GM21576 (cell line): Measurements from ENCODE around the gene EIF4ENIF1.
"Not testable (repeated sequence)": the region's sequence is repeated elsewhere in the genome, so short reads cannot be mapped to it uniquely, and the experiment has no call there.

ENCODE experiments used
- ATAC-seq: cut with Tn5 transposase; IDR thresholded peaks from one replicate; pipeline ENCODE4 v1.9.1; 2021; ENCODE audit warnings: mild to moderate bottlenecking, moderate library complexity; ENCODE audit not compliant: unreplicated experiment

The EIF4ENIF1 gene, protein sequence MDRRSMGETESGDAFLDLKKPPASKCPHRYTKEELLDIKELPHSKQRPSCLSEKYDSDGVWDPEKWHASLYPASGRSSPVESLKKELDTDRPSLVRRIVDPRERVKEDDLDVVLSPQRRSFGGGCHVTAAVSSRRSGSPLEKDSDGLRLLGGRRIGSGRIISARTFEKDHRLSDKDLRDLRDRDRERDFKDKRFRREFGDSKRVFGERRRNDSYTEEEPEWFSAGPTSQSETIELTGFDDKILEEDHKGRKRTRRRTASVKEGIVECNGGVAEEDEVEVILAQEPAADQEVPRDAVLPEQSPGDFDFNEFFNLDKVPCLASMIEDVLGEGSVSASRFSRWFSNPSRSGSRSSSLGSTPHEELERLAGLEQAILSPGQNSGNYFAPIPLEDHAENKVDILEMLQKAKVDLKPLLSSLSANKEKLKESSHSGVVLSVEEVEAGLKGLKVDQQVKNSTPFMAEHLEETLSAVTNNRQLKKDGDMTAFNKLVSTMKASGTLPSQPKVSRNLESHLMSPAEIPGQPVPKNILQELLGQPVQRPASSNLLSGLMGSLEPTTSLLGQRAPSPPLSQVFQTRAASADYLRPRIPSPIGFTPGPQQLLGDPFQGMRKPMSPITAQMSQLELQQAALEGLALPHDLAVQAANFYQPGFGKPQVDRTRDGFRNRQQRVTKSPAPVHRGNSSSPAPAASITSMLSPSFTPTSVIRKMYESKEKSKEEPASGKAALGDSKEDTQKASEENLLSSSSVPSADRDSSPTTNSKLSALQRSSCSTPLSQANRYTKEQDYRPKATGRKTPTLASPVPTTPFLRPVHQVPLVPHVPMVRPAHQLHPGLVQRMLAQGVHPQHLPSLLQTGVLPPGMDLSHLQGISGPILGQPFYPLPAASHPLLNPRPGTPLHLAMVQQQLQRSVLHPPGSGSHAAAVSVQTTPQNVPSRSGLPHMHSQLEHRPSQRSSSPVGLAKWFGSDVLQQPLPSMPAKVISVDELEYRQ

DNA sequence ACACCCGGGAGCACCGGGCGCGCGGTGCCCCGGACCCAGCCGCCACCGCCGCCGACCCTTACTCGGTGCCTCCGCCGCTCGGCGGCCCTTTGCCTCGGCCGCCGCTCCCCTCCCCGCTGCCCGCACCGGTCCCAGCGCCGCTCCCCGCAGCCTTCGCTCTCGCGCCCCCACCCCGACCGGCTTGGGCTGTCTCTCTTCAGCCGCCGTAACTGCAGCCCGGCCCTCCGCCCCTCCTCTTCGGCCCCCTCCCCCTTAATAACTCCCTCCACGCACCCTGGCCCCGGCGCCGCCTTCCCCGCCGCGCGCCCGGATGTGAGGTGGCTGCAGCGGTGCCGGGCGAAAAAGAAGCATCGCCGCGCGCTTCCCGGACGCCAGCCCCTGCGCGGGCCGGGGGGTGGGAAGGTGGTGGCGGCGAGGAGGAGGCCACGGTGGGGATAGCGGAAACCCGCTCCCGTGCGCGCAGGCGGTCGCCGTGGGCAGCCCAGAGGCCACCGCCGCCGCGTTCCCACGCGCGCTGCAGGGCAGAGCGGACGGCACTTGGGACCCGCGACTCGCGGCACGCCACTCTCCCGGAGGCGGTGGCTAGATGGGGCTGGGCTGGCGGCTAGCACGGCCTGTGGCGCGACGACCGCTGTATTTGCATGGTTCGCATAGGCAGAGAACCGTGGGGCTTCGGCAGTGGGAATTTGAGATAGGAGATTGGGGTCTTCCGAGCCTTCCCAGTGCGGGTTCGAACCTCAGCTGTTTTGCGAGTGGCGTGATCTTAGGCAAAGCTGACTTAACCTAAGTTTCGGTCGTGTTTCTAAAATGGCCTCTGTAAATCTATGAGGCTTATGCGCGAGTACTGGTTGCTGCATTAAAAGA lies at the start of gene EIF4ENIF1:
Gene EIF4ENIF1, minus strand, starts transcription at position 211 of the 864 bp plus-strand sequence. CDS start 1,124 bp downstream, outside the sequence.
- ATAC-seq, result peak; percentile 33

DNA sequence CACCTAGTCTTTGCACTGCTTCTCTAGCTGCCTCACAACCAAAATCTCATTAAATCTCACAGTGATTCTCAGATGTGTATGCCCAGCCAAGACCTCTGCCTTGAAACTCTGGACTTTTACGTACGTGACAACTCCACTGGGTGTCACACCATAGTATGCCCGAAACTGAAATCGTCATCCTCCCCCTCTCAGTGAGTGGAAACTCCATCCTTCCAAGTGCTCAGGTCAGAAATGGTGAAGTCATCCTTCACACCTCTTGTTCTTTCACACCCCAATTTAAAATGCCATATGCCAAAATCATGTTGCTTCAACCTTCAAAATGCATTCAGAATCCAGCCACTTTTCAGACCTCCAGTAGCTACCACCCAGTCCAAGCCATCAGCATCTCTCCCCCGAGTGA lies 49.2 kb upstream of the EIF4ENIF1 start:
- no peak for ATAC-seq

DNA sequence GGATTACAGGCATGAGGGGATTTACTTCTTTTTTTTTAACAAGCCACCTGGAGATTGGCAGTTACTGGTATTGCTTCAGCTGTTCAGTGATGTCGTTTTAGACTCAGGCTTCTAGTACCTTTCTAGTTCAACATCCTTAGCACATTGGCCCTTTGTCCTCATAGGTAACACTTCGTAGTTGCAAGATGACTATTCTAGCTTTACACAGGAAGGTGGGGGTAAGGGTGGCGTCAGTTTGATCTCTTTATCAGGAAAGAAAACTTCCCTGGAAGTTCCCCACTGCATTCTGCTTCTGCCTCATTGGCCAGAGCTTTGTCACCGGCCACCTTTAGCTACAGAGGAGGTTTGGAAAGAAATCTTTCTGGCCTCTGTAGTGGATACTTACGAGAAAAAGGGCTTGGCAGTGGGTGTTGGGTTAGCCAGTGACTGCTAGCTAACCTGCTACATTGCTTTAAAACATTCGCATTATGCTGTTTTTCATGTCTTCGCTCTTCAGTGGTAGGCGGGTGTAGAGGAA lies 47.4 kb upstream of the EIF4ENIF1 start:
- ATAC-seq, result no peak

DNA sequence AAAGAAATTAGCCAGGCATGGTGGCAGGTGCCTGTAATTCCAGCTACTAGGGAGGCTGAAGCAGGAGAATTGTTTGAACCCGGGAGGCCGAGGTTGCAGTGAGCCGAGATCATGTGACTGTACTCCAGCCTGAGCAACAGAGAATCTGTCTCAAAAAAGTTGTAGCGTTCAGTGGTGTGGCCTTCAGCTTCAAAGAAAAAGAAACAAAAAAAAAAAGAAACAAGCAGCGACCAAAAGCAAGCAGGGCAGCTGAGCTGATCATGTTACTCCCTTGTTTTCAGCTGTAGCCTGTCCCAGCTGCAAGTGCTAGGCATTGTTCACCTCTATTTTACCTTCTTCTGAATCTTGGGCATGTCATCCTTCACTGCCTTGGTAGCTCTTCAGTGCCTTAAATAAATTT lies 43.7 kb upstream of the EIF4ENIF1 start:
- no peak for ATAC-seq

DNA sequence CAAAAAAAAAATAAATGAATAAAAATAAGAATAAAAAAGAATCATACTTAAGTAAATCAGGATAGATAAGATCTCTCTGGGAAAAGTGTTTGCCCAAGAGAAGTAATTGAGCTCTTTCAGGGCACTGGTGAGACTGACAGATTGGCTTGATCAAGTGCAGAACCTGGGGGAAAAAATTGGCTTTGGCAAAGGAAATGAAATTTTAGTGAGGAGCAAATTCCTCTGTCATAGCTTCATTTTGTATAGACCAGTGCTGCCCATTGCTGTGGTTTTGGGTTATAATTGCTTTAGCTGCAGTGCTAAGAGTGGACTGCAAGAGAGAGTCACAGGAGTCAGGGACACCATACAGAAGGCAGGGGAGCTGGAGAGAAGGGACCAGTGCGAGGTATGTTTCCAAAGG lies 42.4 kb upstream of the EIF4ENIF1 start:
- no peak for ATAC-seq

DNA sequence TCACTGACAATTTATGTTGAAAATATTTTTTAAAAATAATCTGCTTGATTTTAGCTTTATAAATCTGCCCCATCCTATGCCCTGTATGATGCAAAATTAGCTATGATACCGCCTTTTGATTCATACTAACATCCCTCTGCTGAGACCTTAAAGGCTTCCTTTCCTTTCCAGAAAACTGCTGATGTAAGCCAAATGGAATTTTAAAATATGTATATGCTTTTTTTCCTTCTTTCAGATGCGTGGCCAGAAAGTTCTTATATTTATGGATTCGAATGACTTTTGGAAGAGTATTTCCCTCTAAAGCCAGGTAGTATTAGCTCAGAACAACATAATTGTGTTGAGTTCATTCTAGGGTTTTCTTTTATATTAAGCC lies 41.2 kb upstream of the EIF4ENIF1 start:
- no peak for ATAC-seq

DNA sequence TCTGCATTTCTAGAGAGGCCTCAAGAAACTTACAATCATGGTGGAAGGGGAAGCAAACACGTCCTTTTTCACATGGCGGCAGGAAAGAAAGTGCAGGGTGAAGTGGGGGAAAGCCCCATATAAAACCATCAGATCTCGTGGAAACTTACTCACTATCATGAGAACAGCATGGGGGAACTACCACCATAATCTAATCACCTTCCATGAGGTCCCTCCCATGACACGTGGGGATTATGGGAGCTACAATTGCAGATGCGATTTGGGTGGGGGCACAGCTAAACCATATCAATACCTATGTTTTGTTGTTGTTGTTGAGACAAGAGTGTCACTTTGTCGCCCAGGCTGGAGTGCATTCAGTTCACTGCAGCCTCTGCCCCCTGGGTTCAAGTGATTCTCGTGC lies 36.6 kb upstream of the EIF4ENIF1 start:
- ATAC-seq, result no peak

DNA sequence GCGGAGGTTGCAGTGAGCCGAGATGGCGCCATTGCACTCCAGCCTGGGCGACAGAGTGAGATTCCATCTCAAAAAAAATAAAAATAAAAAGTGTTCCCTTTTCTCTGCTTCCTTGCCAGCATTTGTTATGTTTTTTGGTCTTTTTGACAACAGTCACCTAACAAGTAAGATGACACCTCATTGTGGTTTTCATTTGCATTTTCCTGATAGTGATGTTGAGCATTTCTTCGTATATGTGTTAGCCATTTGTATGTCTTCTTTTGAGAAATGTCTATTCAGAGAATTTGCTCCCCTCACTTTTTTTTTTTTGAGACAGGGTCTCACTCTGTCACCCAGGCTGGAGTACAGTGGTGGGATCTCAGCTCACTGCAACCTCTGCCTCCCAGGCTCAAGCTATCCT lies 34.5 kb upstream of the EIF4ENIF1 start:
- not testable (repeated sequence) for ATAC-seq

DNA sequence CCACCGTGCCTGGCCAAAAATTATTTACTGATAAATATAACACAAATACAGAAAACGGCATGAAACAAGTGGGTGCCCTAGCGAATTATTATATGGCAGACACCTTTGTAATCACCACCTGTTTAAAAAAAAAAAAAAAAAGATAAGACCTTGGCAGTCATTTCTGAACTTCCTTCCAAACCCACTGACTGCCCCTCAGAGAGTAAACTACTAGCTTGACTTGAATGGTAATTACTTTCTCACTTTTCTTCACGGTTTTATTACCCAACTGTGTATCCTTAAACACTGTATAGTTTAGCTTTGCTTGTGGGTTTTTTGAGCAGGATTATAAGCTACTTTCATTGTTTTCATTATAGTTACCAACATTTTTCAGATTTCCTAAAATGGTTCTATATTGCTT lies 30.4 kb upstream of the EIF4ENIF1 start:
- no peak for ATAC-seq

DNA sequence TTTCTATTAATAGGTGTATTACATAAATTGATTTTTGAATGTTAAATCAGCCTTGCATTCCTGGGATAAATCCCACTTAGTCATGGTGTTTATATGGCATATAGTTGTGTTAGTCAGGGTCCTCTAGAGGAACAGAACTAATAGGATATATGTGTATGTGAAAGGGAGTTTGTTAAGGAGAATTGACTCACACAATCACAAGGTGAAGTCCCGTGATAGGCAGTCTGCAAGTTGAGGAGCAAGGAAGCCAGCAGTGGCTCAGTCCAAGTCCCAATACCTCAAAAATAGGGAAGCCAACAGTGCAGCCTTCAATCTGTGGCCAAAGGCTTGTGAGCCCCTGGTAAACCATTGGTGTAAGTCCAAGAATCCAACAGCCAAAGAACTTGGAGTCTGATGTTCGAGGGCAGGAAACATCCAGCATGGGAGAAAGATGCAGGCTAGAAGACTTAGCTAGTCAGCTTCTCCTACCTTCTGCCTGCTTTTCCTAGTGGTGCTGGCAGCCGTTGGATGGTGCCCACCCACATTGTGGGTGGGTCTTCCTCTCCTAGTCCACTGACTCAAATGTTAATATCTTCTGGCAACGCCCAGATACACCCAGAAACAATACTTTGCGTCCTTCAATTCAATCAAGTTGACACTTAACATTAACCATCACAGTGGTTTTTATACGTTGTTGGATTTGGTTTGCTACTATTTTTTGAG lies 19.6 kb upstream of the EIF4ENIF1 start:
- ATAC-seq, result no peak

DNA sequence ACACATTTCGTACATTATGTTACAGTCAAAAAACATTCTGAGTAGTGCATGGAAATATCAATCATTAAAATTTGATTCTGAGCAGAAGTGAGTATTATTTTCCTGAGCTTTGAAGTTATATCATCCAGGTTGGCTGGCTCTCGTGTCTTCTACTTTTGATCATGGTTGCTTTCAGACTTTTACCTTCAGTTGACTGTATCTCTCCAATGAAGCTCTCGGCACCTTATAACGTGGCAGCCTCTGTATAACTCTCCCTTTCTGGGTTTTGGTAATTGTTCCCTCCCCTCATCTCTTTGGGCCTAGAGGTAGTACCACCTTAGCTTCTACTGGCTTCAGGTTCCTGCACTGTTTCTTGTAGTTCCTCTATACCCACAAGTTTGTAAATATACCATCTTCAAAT lies 18.9 kb upstream of the EIF4ENIF1 start:
- ATAC-seq, result no peak

DNA sequence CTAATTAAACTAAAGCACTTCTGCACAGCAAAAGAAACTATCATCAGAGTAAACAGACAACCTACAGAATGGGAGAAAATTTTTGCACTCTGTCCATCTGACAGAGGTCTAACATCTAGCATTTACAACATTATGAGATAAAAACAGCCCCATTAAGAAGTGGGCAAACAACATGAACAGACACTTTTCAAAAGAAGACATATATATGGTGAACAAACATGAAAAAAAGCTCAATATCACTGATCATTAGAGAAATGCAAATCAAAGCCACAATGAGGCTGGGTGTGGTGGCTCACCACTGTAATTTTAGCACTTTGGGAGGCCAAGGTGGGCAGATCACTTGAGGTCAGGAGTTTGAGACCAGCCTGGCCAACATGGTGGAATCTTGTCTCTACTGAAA lies 17.9 kb upstream of the EIF4ENIF1 start:
- not testable (repeated sequence) for ATAC-seq

DNA sequence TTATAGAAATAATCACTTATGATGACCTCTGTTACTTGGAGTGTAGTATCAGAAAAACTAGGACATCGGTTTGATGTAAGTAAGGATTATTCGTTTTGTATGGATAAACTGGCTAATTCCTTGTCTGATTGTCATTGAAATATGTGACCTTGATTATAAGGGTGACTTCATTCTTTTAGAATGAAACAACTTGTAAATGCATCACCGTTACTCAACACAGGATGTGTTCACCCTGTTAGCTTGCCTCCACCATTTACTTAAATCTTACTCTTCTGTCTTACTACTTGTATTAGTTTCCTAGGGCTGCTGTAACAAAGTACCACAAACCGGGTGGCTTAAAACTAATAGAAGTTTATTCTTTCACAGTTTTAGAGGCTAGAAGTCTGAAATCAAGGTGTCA lies 14.6 kb upstream of the EIF4ENIF1 start:
- ATAC-seq, result no peak

DNA sequence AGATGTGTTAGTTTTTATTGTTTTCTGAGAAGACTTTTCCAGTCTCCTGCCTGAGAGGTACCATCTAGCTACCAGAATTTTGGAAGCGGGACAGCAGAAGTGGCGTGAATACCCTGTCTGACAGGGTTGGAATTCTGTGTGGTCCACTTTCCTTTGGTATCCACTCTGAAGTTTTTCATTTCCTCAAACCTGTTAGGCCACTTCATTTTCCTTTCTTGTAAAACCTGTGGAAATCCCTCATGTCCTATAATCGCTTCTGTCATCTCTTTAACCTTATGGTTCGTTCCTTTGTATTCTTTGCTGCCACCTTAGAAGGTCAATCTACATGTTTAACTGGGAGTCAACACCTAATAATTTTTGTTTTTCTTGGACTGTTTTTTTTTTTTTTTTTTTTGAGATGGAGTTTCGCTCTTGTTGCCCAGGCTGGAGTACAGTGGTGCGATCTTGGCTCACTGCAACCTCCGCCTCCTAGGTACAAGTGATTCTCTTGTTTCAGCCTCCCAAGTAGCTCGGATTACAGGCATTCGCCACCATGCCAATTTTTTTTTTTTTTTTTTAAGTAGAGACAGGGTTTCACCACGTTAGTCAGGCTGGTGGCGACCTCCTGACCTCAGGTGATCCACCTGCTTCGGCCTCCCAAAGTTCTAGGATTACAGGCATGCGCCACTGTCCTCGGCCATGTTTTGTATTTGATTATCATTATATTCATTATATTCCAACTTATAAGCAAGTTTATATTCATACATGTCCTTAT lies 13.7 kb upstream of the EIF4ENIF1 start:
- no peak for ATAC-seq

DNA sequence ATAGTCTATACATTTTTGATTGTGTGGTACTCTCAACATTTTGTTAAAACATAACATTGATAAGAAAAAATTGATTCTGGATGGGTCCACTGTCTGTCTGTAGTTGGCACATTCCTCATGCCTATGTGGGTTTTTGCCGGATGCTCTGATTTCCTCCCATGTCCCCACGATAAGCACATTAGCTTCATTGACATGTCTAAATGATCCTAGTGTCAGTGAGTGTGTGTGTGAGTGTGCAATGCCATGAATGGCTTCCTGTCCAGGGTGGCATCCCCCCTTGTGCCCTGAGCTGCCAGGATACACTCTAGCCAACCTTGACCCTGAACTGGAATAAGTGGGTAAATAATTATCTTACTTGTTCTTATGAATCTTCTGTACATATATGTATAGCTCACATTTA lies 12.1 kb upstream of the EIF4ENIF1 start:
- no peak for ATAC-seq

DNA sequence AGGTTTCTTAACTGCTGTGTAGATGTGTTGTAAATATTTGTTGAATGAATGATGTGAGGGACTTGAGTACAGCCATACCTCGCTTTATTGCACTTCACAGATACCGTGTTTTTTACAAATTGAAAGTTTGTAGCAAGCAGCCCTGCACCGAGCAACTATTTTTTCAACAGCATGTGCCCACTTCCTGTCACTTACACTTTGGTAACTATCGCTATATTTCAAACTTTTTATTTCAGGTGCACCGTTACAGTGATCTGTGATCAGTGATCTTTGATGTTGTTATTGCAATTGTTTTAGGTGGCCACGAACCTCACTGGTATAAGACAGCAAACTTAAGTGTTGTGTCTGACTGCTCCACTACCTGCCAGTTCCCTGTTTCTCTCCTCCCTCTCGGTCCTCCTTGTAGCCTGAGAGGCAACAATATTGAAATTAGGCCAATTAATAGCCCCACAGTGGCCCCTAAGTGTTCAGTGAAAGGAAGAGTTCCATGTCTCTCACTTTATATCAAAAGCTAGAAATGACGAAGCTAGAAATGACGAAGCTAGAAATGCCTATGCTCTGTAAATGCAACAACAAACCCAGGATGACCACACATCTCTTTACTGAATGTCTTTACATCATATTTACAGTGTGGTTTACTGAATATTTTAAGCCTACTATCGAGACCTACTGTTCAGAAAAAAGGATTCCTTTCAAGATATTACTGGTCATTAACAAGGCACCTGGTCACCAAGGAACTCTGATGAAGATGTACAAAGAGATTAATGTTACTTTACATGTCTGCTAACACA lies 7.7 kb upstream of the EIF4ENIF1 start:
- ATAC-seq, result no peak

DNA sequence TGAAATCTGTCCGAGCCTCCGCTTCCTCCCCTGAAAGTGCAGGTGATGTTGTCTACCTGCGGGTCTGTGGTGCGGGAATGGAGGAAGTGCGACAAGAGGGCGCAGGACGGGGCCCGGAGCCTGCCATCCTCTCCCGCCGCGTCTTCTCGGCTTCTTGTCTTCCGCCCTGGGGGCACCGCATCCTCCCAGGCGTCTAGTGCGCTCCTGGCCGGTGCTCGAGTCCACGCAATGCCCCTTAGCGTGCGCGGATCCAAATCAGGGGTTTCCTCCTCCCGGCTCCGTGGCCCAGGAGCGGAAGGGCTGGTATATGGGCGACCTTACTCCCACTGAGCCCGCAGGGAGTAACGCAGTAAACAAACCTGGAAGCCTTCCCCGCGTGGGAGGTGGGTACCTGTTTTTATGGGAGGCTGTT lies 7.1 kb upstream of the EIF4ENIF1 start:
- peak; percentile 31 for ATAC-seq

DNA sequence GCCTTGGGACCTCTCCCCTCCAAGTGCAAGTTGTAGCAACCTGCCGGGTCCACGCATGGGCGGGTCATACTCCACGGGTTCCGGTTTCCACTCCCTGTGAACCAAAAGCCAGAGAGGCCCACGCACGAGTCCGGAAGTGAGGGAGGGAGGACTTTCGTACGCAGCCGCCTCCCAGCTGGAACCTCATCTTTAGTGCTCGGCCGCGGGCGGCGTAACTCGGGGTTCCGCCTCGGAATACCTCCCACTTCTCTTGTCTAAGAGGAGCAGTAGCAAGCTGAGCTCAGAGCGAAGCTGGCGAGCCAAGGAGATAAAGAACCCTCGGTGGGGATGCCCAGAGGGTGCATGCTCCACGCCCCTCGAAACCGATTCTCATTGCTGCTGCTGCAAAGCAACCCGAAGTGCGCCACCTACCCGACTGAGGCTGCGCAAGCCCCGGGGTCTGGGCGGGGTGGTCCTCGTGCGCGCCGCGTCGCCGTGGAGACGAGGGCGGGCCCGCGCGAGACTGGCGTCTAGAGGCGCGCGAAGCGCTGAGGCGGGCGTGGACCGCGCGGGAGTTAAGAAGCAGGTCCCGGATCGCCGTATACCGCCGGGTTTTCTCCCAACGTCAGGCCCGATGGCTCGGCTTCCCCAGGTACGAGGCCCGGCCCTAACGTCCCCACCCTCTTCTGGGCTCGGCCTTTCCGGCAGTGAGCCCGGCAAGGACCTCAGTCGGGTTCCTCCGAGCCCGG lies 6.5 kb upstream of the EIF4ENIF1 start, which contains the start of gene SFI1:
Gene SFI1, plus strand, starts transcription at position 530 of the 728 bp plus-strand sequence. CDS start 11,749 bp downstream, outside the sequence.
- ATAC-seq, result peak; percentile 63
